ENCODE data around the gene PRRX2.

The PRRX2 gene

DNA sequence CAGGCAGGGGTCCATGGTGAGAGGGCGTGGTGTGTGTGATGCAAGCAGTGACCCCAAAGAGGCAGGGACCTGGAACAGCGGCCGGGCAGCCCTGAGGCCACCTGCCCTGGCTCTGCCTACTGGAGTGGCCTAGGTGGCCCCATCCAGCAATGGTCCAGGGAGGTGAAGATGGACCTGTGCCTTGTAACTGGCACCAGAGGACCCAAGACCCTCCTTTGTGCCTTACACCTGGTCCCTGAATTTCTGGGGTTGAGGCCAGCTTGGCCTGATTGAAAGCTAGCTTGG is 44.7 kb downstream of the PRRX2 start:
- TF ChIP-seq POLR2AphosphoS5 (IDR thresholded peaks at IDR 0.05; ENCODE audit: low read depth, low read length): no peak
- no peak for TF ChIP-seq TAF1 (IDR thresholded peaks at IDR 0.05; ENCODE audit: borderline replicate concordance, insufficient read depth, low read length)
- TF ChIP-seq SIN3A (IDR thresholded peaks at IDR 0.05; ENCODE audit: borderline replicate concordance, insufficient read depth, low read length): no peak
- TF ChIP-seq FOXP2 (optimal IDR thresholded peaks at IDR 0.05; ENCODE audit: borderline replicate concordance, extremely low read depth, extremely low read length, insufficient read depth): no peak
- TF ChIP-seq, protein P1, sequence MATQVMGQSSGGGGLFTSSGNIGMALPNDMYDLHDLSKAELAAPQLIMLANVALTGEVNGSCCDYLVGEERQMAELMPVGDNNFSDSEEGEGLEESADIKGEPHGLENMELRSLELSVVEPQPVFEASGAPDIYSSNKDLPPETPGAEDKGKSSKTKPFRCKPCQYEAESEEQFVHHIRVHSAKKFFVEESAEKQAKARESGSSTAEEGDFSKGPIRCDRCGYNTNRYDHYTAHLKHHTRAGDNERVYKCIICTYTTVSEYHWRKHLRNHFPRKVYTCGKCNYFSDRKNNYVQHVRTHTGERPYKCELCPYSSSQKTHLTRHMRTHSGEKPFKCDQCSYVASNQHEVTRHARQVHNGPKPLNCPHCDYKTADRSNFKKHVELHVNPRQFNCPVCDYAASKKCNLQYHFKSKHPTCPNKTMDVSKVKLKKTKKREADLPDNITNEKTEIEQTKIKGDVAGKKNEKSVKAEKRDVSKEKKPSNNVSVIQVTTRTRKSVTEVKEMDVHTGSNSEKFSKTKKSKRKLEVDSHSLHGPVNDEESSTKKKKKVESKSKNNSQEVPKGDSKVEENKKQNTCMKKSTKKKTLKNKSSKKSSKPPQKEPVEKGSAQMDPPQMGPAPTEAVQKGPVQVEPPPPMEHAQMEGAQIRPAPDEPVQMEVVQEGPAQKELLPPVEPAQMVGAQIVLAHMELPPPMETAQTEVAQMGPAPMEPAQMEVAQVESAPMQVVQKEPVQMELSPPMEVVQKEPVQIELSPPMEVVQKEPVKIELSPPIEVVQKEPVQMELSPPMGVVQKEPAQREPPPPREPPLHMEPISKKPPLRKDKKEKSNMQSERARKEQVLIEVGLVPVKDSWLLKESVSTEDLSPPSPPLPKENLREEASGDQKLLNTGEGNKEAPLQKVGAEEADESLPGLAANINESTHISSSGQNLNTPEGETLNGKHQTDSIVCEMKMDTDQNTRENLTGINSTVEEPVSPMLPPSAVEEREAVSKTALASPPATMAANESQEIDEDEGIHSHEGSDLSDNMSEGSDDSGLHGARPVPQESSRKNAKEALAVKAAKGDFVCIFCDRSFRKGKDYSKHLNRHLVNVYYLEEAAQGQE (IDR thresholded peaks at IDR 0.05; ENCODE audit: insufficient read depth in 1 of 2, low read depth in 2 of 2, low read length in 2 of 2): no peak

- TF ChIP-seq FOXP2 (optimal IDR thresholded peaks at IDR 0.05; ENCODE audit: borderline replicate concordance, extremely low read depth, extremely low read length, insufficient read depth): no peak
- no peak for TF ChIP-seq TAF1 (IDR thresholded peaks at IDR 0.05; ENCODE audit: borderline replicate concordance, insufficient read depth, low read length)
- no peak for TF ChIP-seq SIN3A (IDR thresholded peaks at IDR 0.05; ENCODE audit: borderline replicate concordance, insufficient read depth, low read length)
- TF ChIP-seq, protein P1 (IDR thresholded peaks at IDR 0.05; ENCODE audit: insufficient read depth in 1 of 2, low read depth in 2 of 2, low read length in 2 of 2): no peak
- no peak for TF ChIP-seq POLR2AphosphoS5 (IDR thresholded peaks at IDR 0.05; ENCODE audit: low read depth, low read length)
Measured at GRCh38 chr9:129712634-129713401, 47.4 kb downstream of the PRRX2 start.

DNA sequence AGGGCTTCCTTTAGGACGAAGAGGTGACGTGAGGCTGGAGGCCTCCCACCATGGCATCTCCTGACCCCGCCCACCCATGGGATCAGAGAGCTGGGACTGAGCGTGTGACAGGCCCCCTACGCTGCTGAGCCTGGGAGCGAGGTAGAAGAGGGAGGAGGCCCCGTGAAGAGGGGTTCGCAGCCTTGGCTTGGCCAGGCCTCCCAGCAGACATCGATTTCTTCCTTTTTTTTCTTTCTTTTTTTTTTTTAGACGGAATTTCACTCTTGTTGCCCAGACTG is 47.9 kb downstream of the PRRX2 start:
- TF ChIP-seq TAF1 (IDR thresholded peaks at IDR 0.05; ENCODE audit: borderline replicate concordance, insufficient read depth, low read length) (no peak), FOXP2 (optimal IDR thresholded peaks at IDR 0.05; ENCODE audit: borderline replicate concordance, extremely low read depth, extremely low read length, insufficient read depth) (no peak), POLR2AphosphoS5 (IDR thresholded peaks at IDR 0.05; ENCODE audit: low read depth, low read length) (no peak), SIN3A (IDR thresholded peaks at IDR 0.05; ENCODE audit: borderline replicate concordance, insufficient read depth, low read length) (no peak)
- TF ChIP-seq, protein P1 (IDR thresholded peaks at IDR 0.05; ENCODE audit: insufficient read depth in 1 of 2, low read depth in 2 of 2, low read length in 2 of 2): no peak

DNA sequence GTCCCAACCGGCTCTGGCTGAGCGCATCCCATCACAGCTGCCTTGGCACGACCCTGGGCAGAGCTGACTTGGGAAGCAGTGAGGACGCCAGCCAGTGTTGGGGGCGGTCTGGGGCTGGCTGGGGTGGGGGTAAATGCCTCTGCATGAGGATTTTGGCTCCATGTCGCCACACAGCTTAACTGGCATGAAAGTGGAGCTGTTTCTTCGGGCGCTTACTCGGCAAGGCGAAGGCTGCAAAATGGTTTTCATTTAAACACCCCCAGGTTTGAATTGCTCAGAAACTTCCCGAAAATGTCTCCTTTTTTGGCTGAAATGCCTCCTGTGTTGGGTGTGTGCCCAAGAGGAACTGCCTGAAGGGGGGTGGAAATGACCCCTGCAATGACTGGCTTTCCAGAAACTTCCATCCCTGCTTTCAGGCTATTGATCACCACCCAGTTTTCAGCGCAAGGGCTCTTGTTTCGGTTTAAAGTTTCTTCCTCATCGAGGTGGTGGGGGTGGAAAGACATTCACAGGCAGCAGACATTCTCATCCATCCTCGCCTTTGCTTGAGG is 49.1 kb downstream of the PRRX2 start:
- no peak for TF ChIP-seq FOXP2 (optimal IDR thresholded peaks at IDR 0.05; ENCODE audit: borderline replicate concordance, extremely low read depth, extremely low read length, insufficient read depth)
- no peak for TF ChIP-seq TAF1 (IDR thresholded peaks at IDR 0.05; ENCODE audit: borderline replicate concordance, insufficient read depth, low read length)
- TF ChIP-seq, protein P1 (IDR thresholded peaks at IDR 0.05; ENCODE audit: insufficient read depth in 1 of 2, low read depth in 2 of 2, low read length in 2 of 2): no peak
- TF ChIP-seq SIN3A (IDR thresholded peaks at IDR 0.05; ENCODE audit: borderline replicate concordance, insufficient read depth, low read length): no peak
- TF ChIP-seq POLR2AphosphoS5 (IDR thresholded peaks at IDR 0.05; ENCODE audit: low read depth, low read length): no peak

Measured in PFSK-1 (cell line).